Endothelial cell of umbilical vein (primary cell): ENCODE results near the gene TEX28. TPM values are rescaled to one million over a fixed set of nuclear protein-coding genes. Genes with fewer than 3 reads are reported as not detected.

ENCODE experiments used
- BruUV-seq: library from RNA; stranded (reverse); fragments of 400-500 nt; replicated peaks from 2 replicates; lab custom pipeline; 2021; lab: Mats Ljungman, UMichigan
- CTCF ChIA-PET: fragments of 300-600, 350-600 bp; sonication (Branson Sonifier 250); formaldehyde crosslinking; loops from one replicate; lab custom pipeline; 2021; ENCODE audit warnings: antibody characterized with exemption, inconsistent platforms; lab: Charles Lee
- POLR2A ChIA-PET: fragments of 300-600, 350-600 bp; sonication (Branson Sonifier 250); formaldehyde crosslinking; loops from one replicate; lab custom pipeline; 2021; ENCODE audit warnings: antibody characterized with exemption, inconsistent platforms; lab: Charles Lee
- DNase-seq: peaks from one replicate; pipeline ENCODE4 v3.0.0-alpha.2; 2011; ENCODE audit warnings: low read depth, low spot score
- FAIRE-seq: peaks from 2 replicates; lab custom pipeline; 2011; peaks lifted over from hg19 to GRCh38; lab: Jason Lieb, UNC
- H2AFZ ChIP-seq: 2 replicates; pipeline ENCODE4 v1.6.0; 2012; ENCODE audit warnings: low read depth, low read length, control low read depth, inconsistent platforms
- H3K27ac ChIP-seq: 2 replicates; pipeline ENCODE4 v1.5.1; 2011; ENCODE audit warnings: low read depth, mild to moderate bottlenecking, control low read depth, low read length, moderate library complexity; ENCODE audit not compliant: insufficient read depth
- H3K27me3 ChIP-seq, 2 experiments: 2 replicates each; pipeline versions ENCODE4 v1.6.0 to v1.6.1; 2011; ENCODE audit warnings: low read length in 2 of 2, mixed read lengths in 1 of 2; ENCODE audit not compliant: control insufficient read depth in 2 of 2, insufficient read depth in 2 of 2
- H3K36me3 ChIP-seq, 2 experiments: 2 replicates in 1 of 2; 3 replicates in 1 of 2; pipeline ENCODE4 v1.5.1; 2011; ENCODE audit warnings: low read length in 2 of 2, mild to moderate bottlenecking in 1 of 2, moderate library complexity in 1 of 2; ENCODE audit not compliant: control insufficient read depth in 2 of 2, insufficient read depth in 2 of 2; ENCODE audit errors: extremely low read depth in 1 of 2
- H3K4me1 ChIP-seq: 3 replicates; pipeline ENCODE4 v1.5.1; 2011; ENCODE audit warnings: mild to moderate bottlenecking, low read length; ENCODE audit not compliant: control insufficient read depth, insufficient read depth; ENCODE audit errors: extremely low read depth
- H3K4me2 ChIP-seq: 2 replicates; pipeline ENCODE4 v1.6.1; 2011; ENCODE audit warnings: low read length, control low read depth, mixed read lengths; ENCODE audit not compliant: insufficient read depth
- H3K4me3 ChIP-seq, 3 experiments: fragments of 200-600 bp in 1 of 3; sonication (generic), shearing (Covaris generic) in 1 of 3; replicated peaks in 1 of 3; 2 replicates each; pipeline ENCODE4 v1.5.1; 2011 to 2016; ENCODE audit warnings: control low read depth in 3 of 3, low read length in 3 of 3, mild to moderate bottlenecking in 2 of 3, inconsistent platforms in 1 of 3, low read depth in 1 of 3, moderate library complexity in 1 of 3; ENCODE audit not compliant: insufficient read depth in 1 of 3
- H3K79me2 ChIP-seq: 2 replicates; pipeline ENCODE4 v1.6.0; 2012; ENCODE audit warnings: low read length, inconsistent platforms; ENCODE audit not compliant: control insufficient read depth, insufficient read depth
- H3K9ac ChIP-seq: replicated peaks from 2 replicates; pipeline ENCODE3; 2011; ENCODE audit warnings: low read length, control low read depth; ENCODE audit not compliant: insufficient read depth; ENCODE audit errors: extremely low read depth
- H3K9me1 ChIP-seq: replicated peaks from 3 replicates; pipeline ENCODE4 v1.6.0; 2011; ENCODE audit warnings: mild to moderate bottlenecking, low read length; ENCODE audit not compliant: control insufficient read depth, insufficient read depth; ENCODE audit errors: extremely low read depth
- H3K9me3 ChIP-seq: replicated peaks from 2 replicates; pipeline ENCODE4 v1.5.1; 2012; ENCODE audit warnings: low read length, inconsistent platforms; ENCODE audit not compliant: control insufficient read depth, insufficient read depth
- H4K20me1 ChIP-seq: replicated peaks from 2 replicates; pipeline ENCODE3; 2011; ENCODE audit warnings: mild to moderate bottlenecking, low read length; ENCODE audit not compliant: control insufficient read depth, insufficient read depth; ENCODE audit errors: extremely low read depth
- EZH2 ChIP-seq: IDR thresholded peaks from 2 replicates; pipeline ENCODE4 v1.6.1; 2012; ENCODE audit warnings: borderline replicate concordance, low read depth, mild to moderate bottlenecking, moderate library complexity, low read length, inconsistent platforms; ENCODE audit not compliant: severe bottlenecking
- FOS ChIP-seq: IDR thresholded peaks from 2 replicates; pipeline ENCODE4 v1.6.1; 2011; ENCODE audit warnings: mild to moderate bottlenecking, low read length, moderate library complexity, borderline replicate concordance; ENCODE audit not compliant: insufficient read depth
- GATA2 ChIP-seq: IDR thresholded peaks from 2 replicates; pipeline ENCODE4 v1.7.0; 2011; ENCODE audit warnings: low read depth, mild to moderate bottlenecking, moderate library complexity, mixed read lengths, low read length; ENCODE audit not compliant: insufficient read length, insufficient read depth
- JUN ChIP-seq: IDR thresholded peaks from 2 replicates; pipeline ENCODE4 v1.6.1; 2011; ENCODE audit warnings: borderline replicate concordance, low read depth; ENCODE audit not compliant: insufficient read length, insufficient read depth
- MYC ChIP-seq: IDR thresholded peaks from one replicate; pipeline ENCODE4 v1.6.1; 2011; ENCODE audit warnings: mild to moderate bottlenecking, low read depth, low read length
- POLR2A ChIP-seq: IDR thresholded peaks from 2 replicates; pipeline ENCODE4 v1.6.1; 2012; ENCODE audit warnings: low read depth, mild to moderate bottlenecking, control low read depth, low read length
- POLR2AphosphoS5 ChIP-seq: IDR thresholded peaks from 2 replicates; pipeline ENCODE4 v1.6.1; 2012; ENCODE audit warnings: low read depth, mild to moderate bottlenecking, control low read depth, low read length, moderate library complexity; ENCODE audit not compliant: insufficient read depth
- dilution Hi-C: fragments of 300-500 bp; cut with MboI; formaldehyde crosslinking; loops from one replicate; pipeline ENCODE4 v1.15.0; 2019; ENCODE audit warnings: low sequenced_read_pairs; ENCODE audit not compliant: extremely low pct_ligation_motif_present
- intact Hi-C: fragments of 100-400 bp; cut with micrococcal nuclease; formaldehyde crosslinking; loops from one replicate; pipeline ENCODE4 v1.10.0; 2022
- polyA plus RNA-seq, 4 experiments: library from polyadenylated mRNA; depleted of rRNA in 3 of 4; stranded (reverse) in 3 of 4; unstranded in 1 of 4; fragments of >200 nt; gene quantifications; 2 replicates each; pipeline versions ENCODE4 v1.2.1 to v1.2.3, GENCODE V29; 2011 to 2012; ENCODE audit warnings: missing spikeins in 1 of 4
- total RNA-seq: library from RNA; stranded (reverse); gene quantifications from 2 replicates; pipeline ENCODE4 v1.2.3, GENCODE V29; 2021
- TF ChIP-seq, protein P1 (sequence below): IDR thresholded peaks from 2 replicates; pipeline ENCODE4 v1.6.1; 2011; ENCODE audit not compliant: insufficient read depth, insufficient read length
- TF ChIP-seq, protein P2 (sequence below), 2 donors: IDR thresholded peaks; 1 replicate in 1 of 2; 2 replicates in 1 of 2; pipeline ENCODE4 v1.5.1; 2011; ENCODE audit warnings: low read length in 2 of 2, mild to moderate bottlenecking in 2 of 2, moderate library complexity in 2 of 2, control low read depth in 1 of 2, inconsistent platforms in 1 of 2, low read depth in 1 of 2; ENCODE audit not compliant: insufficient read depth in 1 of 2; ENCODE audit errors: extremely low read depth in 1 of 2

TEX28 gene
- total and polyA plus RNA-seq, 2 donors (not counting 3 experiments of a cell fraction or from before 2014, with no cell fraction given) = not detected

DNA sequence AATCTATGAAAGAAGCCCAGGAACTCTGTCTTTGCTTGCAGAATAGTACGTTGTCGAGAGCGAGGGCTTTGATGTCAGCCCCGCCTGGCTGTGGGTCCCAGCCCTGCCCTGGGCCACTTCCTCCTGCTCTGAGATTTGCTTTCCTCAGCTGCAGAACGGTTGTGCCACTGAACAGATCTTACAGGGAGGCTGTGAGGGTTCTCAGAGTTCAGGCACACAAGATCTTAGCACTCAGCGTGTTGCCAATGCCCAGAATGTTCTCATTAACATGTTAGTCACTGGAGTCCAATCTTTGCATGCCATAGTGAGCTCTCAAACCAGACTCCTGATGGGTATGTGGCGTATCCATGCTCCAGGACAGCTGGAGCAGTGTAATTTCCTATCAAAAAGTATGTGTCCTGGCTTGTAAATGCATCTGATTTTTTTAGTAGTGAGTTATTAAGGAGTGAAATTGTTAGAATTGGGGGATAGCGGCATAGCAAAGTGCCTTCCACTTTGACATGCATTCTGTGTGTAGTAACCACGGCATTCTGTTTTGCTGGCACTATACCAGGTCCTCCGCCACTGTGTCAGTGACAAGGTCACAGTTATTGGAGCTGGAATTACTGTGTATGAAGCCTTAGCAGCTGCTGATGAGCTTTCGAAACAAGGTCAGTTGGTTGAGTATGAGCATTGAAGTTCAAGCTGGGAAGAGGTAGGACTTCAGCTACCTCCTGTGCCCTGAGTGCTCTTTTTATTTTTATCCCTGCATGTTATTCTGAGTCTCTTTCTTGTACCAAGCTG, 32.3 kb upstream of the TEX28 start:
- CTCF ChIA-PET = interaction anchor here (0.8 kb wide), 1 partner anchor 13 kb away, joined by 3 read pairs; no protein-coding TSS in a partner anchor
- Histone ChIP-seq H4K20me1 (no peaks in the 10 kb centered on the region), H2AFZ (no peak overlapping the region), H3K4me1 (peaks cover 18% of the 10 kb centered on the region), H3K4me2 (no peak overlapping the region), H3K9me1 (no peaks in the 10 kb centered on the region), H3K4me3 (no peak overlapping the region), H3K36me3 (no peaks in the 10 kb centered on the region), H3K9me3 (no peaks in the 10 kb centered on the region), H3K9ac (no peak overlapping the region), H3K27me3 (no peaks in the 10 kb centered on the region), H3K27ac (no peak overlapping the region), H3K79me2 (no peaks in the 10 kb centered on the region)
- intact Hi-C loops (no loop called here), dilution Hi-C loops (no loop called here)
- POLR2A ChIA-PET = no interaction called here
- TF ChIP-seq MYC = no peak
- no peak for TF ChIP-seq FOS
- TF ChIP-seq POLR2A = no peak
- no peak for TF ChIP-seq GATA2
- TF ChIP-seq, protein P1, sequence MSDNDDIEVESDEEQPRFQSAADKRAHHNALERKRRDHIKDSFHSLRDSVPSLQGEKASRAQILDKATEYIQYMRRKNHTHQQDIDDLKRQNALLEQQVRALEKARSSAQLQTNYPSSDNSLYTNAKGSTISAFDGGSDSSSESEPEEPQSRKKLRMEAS = no peak
- TF ChIP-seq JUN = no peak
- no peak for TF ChIP-seq EZH2
- no peak for TF ChIP-seq POLR2AphosphoS5
- TF ChIP-seq, protein P2, sequence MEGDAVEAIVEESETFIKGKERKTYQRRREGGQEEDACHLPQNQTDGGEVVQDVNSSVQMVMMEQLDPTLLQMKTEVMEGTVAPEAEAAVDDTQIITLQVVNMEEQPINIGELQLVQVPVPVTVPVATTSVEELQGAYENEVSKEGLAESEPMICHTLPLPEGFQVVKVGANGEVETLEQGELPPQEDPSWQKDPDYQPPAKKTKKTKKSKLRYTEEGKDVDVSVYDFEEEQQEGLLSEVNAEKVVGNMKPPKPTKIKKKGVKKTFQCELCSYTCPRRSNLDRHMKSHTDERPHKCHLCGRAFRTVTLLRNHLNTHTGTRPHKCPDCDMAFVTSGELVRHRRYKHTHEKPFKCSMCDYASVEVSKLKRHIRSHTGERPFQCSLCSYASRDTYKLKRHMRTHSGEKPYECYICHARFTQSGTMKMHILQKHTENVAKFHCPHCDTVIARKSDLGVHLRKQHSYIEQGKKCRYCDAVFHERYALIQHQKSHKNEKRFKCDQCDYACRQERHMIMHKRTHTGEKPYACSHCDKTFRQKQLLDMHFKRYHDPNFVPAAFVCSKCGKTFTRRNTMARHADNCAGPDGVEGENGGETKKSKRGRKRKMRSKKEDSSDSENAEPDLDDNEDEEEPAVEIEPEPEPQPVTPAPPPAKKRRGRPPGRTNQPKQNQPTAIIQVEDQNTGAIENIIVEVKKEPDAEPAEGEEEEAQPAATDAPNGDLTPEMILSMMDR (IDR thresholded peaks at IDR 0.05; ENCODE audit: extremely low read depth in 1 of 2, insufficient read depth in 1 of 2, low read depth in 1 of 2, low read length in 2 of 2) = no peak
- DNase-seq = no peak
- BruUV-seq = no TSS peak
- peak; percentile 70 for FAIRE-seq
